CD4-positive, alpha-beta T cell treated with Interleukin-4 for 1 hour (primary cell): ENCODE measurements around the gene VIM.
"Not testable (repeated sequence)": the region's sequence is repeated elsewhere in the genome, so short reads cannot be mapped to it uniquely, and the experiment has no call there.

Source experiments
- DNase-seq, 2 donors: peaks; one replicate each; pipeline ENCODE4 v3.0.0-alpha.2; 2020 to 2022

VIM gene

GRCh38 chr10:17257466-17258321, 29.7 kb downstream of the VIM start:
- DNase-seq, result peak; percentile 63 to 78

GRCh38 chr10:17262502-17262901, 34.5 kb downstream of the VIM start:
- no peak for DNase-seq

- DNase-seq, result no peak
Measured at GRCh38 chr10:17263580-17263979, 35.5 kb downstream of the VIM start.

GRCh38 chr10:17265468-17265867, 37.4 kb downstream of the VIM start:
- no peak for DNase-seq

- not testable (repeated sequence) for DNase-seq
Measured at GRCh38 chr10:17266549-17266948, 38.5 kb downstream of the VIM start.

GRCh38 chr10:17272648-17273047, 44.6 kb downstream of the VIM start:
- no peak for DNase-seq

GRCh38 chr10:17273403-17273802, 45.4 kb downstream of the VIM start:
- DNase-seq, result no peak

- DNase-seq, result no peak
Measured at GRCh38 chr10:17276756-17277424, 48.8 kb downstream of the VIM start.

- no peak for DNase-seq
Measured at GRCh38 chr10:17278607-17279240, 50.7 kb downstream of the VIM start.

GRCh38 chr10:17282311-17282710, 54.3 kb downstream of the VIM start:
- DNase-seq, result no peak

GRCh38 chr10:17286562-17287550, 58.8 kb downstream of the VIM start:
- no peak for DNase-seq
